Stimulated activated CD8-positive, alpha-beta memory T cell treated with anti-CD3 and anti-CD28 coated beads, Interleukin-4, amount 100 ng/mL, for 1 hour (primary cell): Measurements from ENCODE around the gene LCE1E.

Source experiments
- DNase-seq, 2 donors: peaks; one replicate each; pipeline ENCODE4 v3.0.0-alpha.2; 2020; ENCODE audit warnings: low read depth in 2 of 2, low spot score in 1 of 2

Gene LCE1E

DNA sequence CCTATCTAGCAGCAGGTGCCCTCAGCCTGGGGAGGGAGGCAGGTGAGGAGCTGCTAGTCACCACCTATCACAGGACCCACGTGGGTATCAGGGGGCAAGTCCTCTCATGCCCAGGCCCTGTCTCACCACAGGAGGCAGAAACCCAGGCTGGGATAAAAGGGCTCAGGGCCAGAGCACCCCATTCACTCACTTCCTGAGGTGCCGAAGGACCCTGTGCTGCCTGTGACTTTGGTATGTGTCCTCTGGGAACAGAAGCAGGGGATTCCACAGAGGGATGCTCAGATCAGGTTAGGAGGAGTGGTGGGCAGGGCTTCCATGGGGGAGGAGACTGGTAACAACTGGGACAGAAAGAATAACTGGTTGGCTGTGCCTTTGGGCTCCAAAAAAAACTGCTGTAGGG is at the start of gene LCE1E:
Gene LCE1E, plus strand, starts transcription at position 181 of the 400 bp plus-strand sequence. CDS start 1,043 bp downstream, outside the sequence.
- no peak for DNase-seq

- DNase-seq, result no peak
These were observed 48.1 kb upstream of the LCE1E start for GRCh38 chr1:152737997-152738396.

GRCh38 chr1:152739841-152740240 is 46.2 kb upstream of the LCE1E start:
- no peak for DNase-seq

DNA sequence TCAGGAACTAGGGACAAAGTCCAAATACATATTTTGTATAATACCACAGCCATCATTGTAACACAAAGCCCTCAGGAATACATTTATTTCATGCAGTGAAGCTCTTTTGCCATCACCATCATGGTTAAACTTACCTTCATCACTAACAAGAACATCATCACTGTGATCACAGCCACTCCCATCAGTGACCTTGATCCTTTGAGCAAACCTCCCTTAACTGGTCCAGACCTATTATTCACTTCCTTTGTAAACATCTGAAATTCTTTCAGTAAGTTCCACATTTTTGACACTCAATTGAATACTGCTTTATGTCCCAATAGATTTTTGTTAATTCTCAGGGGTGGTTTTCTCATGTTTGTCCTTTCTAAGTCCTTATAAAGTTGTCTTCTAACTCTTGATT is 44.4 kb upstream of the LCE1E start:
- no peak for DNase-seq

DNA sequence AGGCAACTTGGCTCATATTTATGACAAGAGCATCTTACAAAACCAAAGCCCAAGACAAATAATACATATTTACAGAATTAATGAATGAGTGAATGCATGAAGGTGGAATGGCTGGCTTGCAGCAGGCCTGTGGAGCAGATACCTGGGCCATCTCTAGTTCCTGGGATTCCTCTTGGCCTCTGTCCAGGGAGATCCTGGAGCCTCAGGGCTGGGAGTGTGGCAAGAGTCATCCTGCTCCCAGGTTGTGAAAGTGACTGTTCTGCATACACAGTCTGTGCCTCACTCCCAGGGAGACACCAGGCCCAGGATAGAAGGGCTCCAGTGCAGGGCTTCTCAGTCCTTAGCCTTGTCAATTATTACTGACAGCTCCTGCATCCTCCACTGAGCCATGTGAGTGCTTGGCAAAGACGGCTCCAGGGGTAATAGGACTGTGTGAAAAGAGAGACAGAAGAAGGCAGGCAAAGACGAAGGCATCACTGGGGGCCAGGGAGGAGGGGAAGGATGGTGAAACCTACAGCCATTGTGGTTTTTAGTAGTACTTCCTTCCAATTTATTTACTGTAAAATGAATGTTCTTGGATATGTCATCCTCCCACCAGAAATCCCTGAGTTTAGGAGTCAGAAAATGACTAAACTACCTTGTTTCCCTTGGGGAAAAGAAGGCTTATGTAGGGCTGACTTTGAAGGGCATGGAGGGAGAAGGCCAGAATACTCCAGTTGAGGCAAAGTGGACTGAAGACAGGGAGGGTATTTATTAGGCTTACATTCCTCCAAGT is 42.5 kb upstream of the LCE1E start:
- DNase-seq, result no peak

DNA sequence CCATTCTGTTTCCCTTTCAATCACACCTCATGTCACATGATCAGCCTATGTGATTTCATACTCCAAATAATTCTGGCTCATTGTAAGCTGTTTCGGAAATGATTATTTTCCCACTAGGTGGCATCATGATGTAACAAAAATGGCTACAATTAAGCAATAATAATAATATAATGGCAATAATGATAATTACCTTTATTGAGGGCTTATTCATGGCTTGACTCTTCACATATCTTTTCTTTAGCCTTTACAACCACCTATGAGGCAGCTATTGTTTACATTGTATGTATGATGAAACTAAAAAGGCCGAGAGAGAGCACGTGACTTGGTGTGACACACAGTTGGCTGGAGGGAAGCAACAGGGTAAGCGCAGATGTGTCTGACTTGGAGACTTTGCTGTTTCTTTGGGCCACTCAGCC is 40.8 kb upstream of the LCE1E start:
- DNase-seq, result no peak

DNA sequence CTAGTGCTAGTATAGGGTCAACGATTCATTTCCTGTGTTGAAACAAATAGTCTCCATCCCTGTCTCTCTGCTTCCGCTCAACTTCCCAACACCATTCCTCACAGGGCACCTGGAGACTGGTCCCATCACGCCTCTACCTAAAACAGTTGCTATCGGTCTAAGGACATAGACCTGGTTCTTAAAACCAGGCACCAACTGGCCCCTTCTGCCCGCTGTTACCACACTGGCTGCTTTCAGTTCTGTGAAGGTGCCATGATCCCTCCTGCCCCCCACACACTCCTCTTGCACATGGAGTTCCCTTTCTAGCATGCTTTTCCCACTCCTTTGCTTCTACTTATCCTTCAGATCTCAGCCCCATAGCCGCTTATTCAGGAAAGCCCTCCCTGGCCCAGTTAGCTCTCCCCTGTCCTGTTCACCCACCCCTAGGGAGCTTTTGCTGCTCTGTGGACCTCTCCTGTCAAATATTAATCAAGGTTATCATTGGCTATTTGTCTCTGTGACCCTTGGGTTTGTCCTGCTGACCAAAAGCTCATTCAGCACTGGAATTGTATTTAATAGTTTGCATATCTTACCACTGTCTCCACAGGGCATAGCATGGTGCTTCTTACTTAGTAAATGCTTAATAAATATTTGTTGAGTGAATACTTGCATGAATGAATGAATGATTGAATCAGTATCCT is 40.2 kb upstream of the LCE1E start:
- no peak for DNase-seq

DNA sequence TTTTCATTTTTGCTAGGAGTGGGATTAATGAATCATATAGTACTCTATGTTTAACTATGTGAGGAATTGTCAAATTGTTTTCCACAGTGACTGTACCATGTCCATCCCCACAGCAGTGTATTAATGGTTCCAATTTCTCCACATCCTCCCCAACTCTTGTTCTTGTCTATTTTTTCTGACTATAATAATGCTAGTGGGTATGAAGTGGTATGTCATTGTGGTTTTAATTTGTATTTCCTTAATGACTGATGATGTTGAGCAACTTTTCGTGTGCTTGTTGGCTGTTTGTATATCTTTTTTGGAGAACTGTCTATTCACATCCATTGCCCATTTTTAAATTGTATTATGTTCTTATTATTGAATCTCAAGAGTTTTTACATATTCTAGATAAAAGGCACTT is 38.2 kb upstream of the LCE1E start:
- no peak for DNase-seq

DNA sequence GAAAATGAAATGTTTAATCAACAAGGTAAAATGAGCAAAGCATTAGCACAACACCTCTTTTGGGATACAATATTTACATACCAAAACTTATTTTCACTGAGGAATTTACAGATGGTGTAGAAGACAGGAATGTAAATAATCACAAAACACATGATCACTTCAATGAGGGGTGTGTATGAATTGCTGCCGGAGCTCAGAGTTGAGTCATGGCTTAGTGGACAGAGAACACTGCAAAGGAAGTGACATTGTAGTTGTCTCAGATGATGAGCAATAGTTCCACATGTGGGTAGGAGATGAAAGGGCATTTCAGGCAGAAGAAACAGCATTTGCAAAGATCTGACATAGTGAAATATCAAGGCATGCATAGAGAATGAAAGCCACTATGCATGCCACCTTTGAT is 33.8 kb upstream of the LCE1E start:
- DNase-seq, result no peak

DNA sequence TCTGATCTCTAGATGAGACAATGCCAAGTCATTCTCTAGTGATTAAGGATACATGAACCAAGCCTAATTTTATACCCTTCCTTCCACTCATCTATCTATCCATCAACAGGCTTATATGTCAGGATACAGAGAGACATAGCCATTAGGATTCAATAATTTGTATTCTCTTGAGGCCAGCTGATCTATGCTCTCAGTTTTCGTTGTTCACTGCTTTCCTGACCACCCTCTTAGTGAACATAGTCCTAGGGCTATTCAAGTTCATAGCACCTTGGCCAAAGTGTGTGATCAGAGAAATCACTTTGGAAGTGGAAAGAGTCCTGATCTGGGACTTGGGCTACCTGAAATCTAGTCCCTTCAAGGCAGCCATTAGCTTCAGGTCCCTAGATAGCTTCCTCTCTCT is 32.5 kb upstream of the LCE1E start:
- DNase-seq, result no peak

DNA sequence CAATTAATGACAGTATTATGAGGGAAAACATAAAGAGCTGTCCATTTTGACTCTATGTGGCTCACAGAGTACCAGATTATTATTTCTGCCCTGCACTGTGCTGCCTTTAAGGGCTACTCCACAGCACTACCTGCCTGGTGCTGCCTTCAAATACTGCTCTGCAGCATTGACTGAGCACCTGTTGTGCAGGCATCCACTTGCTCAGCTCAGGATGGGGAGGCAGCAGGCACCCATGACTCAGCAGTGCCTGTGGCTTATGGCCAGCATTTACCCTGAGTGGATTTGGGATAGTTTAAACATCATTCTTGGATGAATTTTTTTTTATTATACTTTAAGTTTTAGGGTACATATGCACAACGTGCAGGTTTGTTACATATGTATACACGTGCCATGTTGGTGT is 29.2 kb upstream of the LCE1E start:
- DNase-seq, result no peak

DNA sequence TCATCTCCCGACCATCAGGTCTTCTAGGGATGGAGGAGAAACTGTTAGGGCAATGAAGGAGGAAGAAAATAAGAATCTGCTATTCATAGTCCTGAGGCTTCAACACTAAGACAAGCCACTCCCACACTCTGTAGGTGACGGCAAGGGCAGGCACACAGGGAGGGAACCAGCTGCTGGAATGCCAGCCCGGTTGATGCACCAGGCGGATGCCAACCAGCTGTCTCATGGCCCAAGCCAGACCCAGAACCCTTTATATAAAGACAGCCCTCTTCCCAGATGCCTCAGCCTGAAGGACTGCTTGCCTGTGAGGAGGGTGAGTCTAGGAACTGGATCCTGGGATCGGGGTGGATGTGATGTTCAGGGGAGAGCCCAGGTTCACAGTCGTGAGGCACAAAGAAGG is 28.3 kb upstream of the LCE1E start, which contains the start of gene KPRP:
Gene KPRP, plus strand, starts transcription at position 279 of the 400 bp plus-strand sequence. CDS start 1,564 bp downstream, outside the sequence.
- DNase-seq, result no peak

- no peak for DNase-seq
These were observed 27.4 kb upstream of the LCE1E start for GRCh38 chr1:152758636-152759035.

DNA sequence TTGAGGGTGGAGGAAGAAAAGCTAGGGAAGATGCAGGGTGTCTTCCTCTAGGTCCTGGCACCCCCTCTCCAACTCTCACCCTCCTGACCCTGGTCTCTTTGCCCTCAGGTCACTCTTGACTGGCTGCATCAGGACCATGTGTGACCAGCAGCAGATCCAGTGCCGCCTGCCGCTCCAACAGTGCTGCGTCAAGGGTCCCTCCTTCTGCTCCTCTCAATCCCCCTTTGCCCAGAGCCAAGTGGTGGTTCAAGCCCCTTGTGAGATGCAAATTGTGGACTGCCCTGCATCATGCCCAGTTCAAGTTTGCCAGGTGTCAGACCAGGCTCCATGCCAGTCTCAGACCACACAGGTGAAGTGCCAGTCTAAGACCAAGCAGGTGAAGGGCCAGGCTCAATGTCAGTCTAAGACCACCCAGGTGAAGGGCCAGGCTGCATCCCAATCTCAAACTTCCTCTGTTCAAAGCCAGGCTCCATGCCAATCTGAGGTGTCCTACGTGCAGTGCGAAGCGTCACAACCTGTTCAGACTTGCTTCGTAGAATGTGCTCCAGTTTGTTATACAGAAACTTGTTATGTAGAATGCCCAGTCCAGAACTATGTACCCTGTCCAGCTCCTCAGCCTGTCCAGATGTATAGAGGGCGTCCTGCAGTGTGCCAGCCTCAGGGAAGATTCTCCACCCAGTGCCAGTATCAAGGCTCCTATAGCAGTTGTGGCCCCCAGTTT is 26.4 kb upstream of the LCE1E start:
- DNase-seq, result no peak

- no peak for DNase-seq
These were observed 25.4 kb upstream of the LCE1E start for GRCh38 chr1:152760551-152761190.

GRCh38 chr1:152761609-152762213 is 24.3 kb upstream of the LCE1E start:
- DNase-seq, result no peak

DNA sequence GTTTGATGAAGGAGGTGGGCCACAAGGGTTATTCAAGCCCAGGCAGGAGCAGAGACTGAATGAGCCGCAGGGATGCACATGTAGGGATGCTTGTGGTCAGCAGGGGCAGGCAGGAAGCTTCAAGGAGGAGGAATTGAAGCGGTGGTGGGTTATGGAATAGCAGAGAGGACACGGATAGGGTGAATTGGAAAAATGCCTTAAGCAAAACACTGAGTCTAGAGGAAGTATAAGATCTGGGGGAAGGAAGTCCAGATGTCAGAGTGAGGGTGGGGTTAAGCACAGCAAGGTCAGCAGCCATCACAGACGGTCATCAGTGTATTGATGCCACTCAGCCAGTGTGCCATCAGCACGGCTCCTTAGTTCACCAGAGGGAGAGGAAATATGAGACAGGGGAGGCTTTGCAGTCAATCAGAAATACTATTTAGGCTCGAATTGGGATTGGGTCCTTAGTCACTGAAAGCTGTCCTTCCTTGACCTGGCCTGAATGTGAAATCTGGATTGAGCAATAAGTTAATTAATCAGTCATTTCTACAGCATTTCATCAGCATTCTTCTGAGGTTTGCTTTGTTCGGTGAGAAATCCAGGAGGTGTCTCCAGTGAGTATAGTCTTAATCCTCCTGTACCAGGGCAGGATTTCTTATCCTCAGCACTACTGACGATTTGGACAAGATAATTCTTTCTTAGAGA is 17.1 kb upstream of the LCE1E start:
- no peak for DNase-seq

GRCh38 chr1:152770411-152770810 is 15.6 kb upstream of the LCE1E start:
- DNase-seq, result no peak

DNA sequence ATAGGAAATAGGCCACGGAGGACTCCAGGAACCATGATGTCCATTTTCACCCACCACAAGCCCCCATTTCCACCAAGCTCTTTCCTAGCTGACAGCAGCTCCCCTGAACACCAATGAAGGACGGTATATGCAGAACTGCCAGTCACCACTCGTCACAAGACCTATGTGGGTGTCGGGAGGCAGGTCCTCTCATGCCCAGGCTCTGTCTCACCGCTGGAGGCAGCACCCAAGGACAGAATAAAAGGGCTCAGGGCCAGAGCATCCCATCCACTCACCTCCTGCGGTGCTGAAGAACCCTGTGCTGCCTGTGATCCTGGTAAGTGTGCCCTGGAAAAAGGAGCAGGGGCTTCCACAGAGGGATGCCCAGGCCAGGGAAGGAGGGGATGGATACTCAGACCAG is 11.2 kb upstream of the LCE1E start, which contains the start of gene LCE1F:
Gene LCE1F, plus strand, starts transcription at position 266 of the 400 bp plus-strand sequence. CDS start 1,232 bp downstream, outside the sequence.
- DNase-seq, result no peak

- no peak for DNase-seq
These were observed 9.7 kb upstream of the LCE1E start for GRCh38 chr1:152776361-152776760.
